LHCN-M2 (cell line): ENCODE results near the gene BBS9. TPM values are rescaled to one million over a fixed set of nuclear protein-coding genes. Genes with fewer than 3 reads are reported as not detected.
"Not testable (repeated sequence)": the region's sequence is repeated elsewhere in the genome, so short reads cannot be mapped to it uniquely, and the experiment has no call there.

ENCODE experiments used
- DNase-seq: peaks from one replicate; pipeline ENCODE4 v3.0.0-alpha.2; 2012; ENCODE audit warnings: low read depth
- total RNA-seq: library from RNA; depleted of rRNA; stranded (reverse); fragments of >200 nt; gene quantifications from 2 replicates; pipeline ENCODE4 v1.2.3, GENCODE V29; 2014

Gene BBS9
- total RNA-seq, 1 experiment from 2014 or later, result 12.2 TPM

- DNase-seq, result peak; percentile 97
These were observed 65.9 kb downstream of the BBS9 start for GRCh38 chr7:33195264-33195663.

DNA sequence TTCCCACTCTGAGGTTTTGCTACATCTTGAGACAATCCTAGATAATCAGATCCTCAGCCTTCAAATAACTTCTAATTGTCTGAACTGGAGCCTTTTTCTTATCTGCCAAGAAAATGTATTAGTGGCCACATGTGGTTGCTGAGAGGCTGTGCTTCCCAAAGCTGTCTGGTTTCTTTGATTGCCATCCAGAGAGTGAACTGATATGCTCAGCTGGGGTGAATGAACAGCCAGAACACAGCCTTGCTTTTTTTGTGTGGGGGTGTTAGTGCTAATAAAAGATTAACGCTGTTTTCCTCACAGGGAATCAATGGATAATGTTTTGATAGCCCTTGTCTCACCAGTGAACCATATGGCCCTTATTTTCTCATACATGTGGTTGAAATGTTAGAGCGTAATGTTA is 66.9 kb downstream of the BBS9 start:
- DNase-seq, result peak; percentile 44

- no peak for DNase-seq
These were observed 70.9 kb downstream of the BBS9 start for GRCh38 chr7:33200282-33200681.

DNA sequence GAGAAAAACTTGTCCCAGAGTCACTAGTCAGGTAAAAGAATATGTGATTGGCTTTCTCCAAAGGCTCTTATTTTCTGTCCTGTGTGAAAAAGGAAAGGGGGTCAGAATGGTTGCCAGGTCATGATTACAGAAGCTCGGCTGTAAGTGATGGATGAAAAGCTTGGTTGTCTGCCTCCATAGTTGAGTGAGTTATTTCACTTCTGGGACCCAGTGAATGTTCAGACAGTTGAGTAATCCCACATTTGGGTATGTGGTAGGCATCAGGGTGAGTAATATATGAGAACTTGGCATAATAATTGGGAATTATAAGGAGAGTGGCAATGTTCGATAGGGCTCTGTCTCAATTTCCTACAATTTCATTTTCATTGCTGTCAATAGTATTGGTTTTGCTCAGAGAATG is 72.5 kb downstream of the BBS9 start:
- DNase-seq, result peak; percentile 64

- DNase-seq, result no peak
These were observed 81.6 kb downstream of the BBS9 start for GRCh38 chr7:33210958-33211357.

GRCh38 chr7:33212144-33212543 is 82.8 kb downstream of the BBS9 start:
- DNase-seq, result no peak

- no peak for DNase-seq
These were observed 86.6 kb downstream of the BBS9 start for GRCh38 chr7:33215992-33216391.

DNA sequence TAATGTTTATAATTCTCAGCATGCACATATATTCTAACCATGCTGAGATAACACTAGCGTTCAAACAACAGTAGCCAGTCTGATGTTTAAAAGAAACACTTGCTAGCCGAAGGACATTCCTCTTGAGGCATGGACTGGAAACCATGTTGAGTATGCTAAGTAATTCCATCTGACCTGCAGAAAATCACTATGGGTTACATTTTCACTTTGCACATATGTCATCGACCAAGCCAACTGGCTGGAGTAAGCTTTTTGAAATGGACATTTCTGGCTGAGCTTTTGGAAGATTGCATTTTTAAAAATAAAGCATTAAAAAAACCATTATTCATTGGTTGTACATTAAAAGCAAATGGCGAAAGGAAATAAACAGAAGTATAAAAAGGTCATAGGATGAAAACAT is 88.2 kb downstream of the BBS9 start:
- no peak for DNase-seq

- DNase-seq, result not testable (repeated sequence)
These were observed 89.6 kb downstream of the BBS9 start for GRCh38 chr7:33218841-33219535.

- no peak for DNase-seq
These were observed 90.9 kb downstream of the BBS9 start for GRCh38 chr7:33220231-33220630.

DNA sequence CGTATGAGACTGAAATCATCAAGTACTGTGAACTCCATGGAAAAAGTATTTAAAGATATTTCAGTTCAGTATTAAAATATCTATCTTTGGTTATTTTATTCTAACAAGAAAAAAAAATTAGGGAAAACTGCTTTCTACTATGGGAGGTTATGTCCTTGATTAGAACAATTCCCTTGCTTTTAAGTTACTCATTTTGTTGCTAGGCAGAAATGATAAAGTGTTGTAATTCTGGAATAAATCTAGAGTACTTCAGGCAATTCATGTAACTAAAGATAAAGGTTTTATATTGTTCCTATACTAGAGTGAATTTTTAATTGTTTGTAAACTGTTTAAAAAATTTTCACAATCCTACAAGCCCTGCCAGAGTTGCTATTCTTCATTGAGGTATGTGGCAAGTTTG is 92.0 kb downstream of the BBS9 start:
- DNase-seq, result no peak

GRCh38 chr7:33232632-33233145 is 103.3 kb downstream of the BBS9 start:
- no peak for DNase-seq

GRCh38 chr7:33233659-33234058 is 104.3 kb downstream of the BBS9 start:
- no peak for DNase-seq

DNA sequence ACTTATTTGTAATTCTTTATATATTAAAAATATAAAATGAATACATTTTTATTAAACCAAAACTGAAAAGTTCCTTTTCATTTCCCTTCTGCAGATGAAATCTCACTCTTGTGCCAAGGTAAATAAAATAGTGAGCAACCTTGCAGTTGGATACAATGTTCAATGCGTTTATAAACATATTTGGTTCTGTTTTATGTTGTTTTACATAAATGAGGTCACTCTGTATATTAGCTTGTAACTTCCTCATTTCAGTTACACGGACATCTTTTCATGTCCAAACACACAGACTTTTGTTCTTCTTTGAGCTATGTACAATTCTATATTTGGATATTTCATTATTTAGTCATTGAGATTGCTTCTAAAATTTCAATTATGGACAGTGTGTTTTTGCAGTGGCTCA is 107.7 kb downstream of the BBS9 start:
- no peak for DNase-seq

DNA sequence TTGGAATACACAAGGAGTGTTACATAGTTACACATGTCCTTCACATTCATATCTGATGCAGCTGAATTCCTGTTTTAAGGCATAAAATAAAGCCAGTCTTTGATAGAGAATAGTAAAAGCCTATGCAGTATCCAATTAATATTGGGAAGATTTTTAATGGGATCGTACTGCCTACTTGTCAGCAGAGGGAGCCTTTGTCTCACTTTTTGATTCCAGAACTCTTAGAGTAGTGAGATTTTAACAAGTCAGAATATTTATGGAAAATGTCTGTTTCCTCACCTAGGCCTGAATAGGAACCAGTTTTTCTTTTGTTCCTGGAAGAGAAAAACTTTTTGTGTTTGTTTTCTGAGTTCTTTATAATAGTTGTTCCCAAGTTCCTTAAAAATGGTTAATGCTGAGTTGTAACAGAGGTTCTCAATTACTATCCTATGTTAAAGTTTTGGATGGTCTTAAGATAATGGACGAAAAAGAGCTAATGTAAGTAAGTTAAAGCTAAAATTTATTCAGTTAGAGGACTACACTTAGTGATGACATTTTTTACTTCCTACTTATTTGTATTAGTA is 114.0 kb downstream of the BBS9 start:
- DNase-seq, result peak; percentile 65

GRCh38 chr7:33248671-33249070 is 119.3 kb downstream of the BBS9 start:
- peak; percentile 6 for DNase-seq

DNA sequence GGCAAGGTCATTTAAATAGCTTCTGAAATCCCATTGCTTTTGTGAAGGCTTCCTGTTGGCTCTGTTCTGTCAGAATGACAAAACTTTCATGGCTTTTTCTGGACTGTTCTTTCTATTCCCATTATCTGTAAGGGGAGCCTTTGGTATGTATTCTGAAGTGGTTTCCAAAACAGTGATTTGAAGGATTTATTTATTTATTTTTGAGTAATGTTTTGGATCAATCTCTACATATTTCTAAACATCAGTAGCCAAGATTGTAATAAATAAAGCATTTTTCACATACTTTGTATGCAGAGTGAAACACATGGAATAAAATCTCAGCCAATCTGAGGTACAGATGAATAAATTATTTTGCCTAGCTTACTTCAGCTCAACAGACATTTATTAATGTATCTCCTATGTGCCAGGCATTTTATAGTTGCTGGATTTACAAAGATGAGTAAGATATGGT is 121.1 kb downstream of the BBS9 start:
- peak; percentile 39 for DNase-seq

GRCh38 chr7:33251301-33251700 is 121.9 kb downstream of the BBS9 start:
- DNase-seq, result no peak

DNA sequence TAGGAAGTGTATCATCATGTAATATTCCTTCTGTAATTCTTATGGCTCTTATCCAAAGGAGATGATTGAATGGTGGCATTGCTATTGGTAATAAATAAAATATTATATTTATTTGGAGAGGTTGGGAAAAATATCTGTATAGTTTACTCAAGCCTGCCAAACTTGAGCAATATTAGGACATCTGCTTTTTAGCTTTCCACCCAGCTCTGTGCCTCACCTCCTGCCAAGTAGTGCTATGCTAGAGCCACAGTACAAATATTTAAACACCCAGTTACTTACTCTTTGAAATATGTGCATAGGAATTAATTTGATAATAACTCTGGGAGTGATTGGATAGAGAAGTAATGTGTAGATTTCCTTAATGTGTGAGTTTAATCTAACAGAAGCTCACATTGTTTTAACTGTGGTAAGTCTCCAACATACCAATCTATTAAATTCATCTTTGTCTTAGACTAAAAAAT is 129.2 kb downstream of the BBS9 start:
- no peak for DNase-seq

GRCh38 chr7:33261585-33261984 is 132.2 kb downstream of the BBS9 start:
- DNase-seq, result peak; percentile 69

DNA sequence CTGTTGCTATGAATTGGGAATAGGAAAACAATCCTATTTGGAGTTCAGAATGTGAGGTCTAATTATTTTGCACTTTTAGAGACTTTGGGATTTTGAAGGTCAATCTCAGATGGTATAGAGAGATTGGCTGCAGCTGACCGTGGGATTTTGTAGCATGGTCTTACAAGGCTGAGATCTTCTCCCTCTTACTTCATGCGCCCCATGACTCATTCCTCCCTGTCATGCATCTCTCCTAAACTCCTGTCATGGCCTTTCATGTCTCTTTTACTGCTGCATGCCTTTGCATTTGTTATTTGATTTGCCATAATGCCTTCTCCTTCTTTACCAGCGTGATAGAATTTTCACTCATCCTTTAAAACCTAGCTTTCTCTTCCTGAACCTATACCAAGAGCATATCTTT is 133.1 kb downstream of the BBS9 start:
- DNase-seq, result peak; percentile 42

GRCh38 chr7:33271839-33272371 is 142.5 kb downstream of the BBS9 start:
- DNase-seq, result not testable (repeated sequence)

GRCh38 chr7:33273356-33273755 is 144.0 kb downstream of the BBS9 start:
- DNase-seq, result no peak
